HG03095 (cell line): ENCODE data around the gene DST.

ENCODE experiments used
- ATAC-seq: cut with Tn5 transposase; IDR thresholded peaks from one replicate; pipeline ENCODE4 v1.9.1; 2021; ENCODE audit warnings: moderate library complexity; ENCODE audit not compliant: unreplicated experiment

DST gene

DNA sequence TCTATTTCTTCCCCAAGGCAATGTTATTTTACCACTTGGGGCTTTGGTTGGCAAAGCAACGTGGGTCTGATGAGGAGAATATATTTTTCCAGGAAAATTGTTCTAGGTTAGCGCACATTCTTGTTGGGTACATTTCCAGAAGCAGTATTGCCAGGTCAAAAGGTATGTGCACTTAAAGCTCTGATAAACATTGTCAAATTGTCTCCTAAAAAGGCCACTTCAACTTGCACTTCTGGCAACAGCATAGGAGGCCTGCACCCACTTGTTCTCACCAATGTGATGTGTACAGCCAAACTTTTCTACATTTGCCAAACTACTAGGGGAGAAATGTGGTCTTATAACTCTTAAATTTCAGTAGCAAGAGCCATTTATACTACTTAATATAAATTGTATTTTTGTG is 197.8 kb downstream of the DST start:
- no peak for ATAC-seq

GRCh38 chr6:56440551-56440981 is 202.1 kb downstream of the DST start:
- no peak for ATAC-seq

DNA sequence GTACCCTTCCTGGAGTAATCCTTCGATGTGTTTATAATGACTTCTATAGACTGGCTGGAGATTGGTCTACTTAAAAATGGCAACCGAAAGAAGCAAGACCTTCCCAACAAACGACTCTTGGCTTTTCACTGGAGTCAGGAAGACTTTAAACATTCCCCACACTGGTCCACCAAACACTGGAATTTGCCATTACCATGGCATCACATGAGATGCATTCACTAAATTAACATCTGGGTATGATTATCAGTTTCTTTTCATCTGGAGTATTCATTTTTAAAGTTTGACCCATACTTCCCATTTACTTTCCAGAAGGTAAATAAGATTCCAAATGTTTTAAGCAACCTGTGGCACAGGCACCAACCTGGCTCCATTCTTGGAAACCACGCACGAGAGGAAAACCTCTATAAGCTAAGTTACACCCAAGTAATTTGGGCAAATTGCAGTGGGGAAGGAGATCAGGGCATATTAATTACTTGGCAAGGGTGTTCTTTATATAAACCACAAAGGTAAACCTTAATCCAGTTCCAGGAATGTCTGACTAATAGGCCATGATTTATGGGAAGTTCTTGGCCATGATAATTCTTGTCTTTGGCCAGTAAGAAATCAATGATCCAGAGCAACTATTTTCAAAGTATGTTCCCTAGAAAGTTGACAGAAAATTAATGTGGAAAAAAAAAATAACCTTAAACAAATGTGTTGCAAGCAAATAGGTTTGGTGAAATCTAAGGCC is 205.4 kb downstream of the DST start:
- ATAC-seq = no peak

GRCh38 chr6:56435754-56436153 is 206.9 kb downstream of the DST start:
- no peak for ATAC-seq

- ATAC-seq = no peak
Observed at GRCh38 chr6:56435326-56435725, 207.4 kb downstream of the DST start.

- ATAC-seq = no peak
Observed at GRCh38 chr6:56434606-56435005, 208.1 kb downstream of the DST start.

DNA sequence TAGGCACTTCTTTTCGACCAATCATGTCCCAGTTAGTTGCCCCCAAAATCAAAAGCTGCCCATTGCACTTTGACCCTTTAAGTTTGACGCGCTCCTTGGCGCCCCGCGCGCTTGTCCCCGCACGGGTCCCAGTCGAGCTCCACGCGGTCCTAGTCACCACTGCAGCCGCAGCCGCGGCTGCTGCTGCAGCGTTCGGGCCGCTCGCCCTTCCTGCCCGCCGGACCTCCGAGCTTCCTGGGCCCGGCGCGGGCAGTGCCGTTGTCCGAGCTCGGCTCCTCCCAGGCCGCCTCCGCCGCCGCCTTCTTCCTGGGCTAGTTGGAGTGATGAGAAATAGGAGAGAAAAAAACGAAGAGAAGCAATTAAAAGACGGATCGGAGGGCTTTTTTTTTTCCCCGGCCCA is 209.6 kb downstream of the DST start:
- ATAC-seq = no peak

DNA sequence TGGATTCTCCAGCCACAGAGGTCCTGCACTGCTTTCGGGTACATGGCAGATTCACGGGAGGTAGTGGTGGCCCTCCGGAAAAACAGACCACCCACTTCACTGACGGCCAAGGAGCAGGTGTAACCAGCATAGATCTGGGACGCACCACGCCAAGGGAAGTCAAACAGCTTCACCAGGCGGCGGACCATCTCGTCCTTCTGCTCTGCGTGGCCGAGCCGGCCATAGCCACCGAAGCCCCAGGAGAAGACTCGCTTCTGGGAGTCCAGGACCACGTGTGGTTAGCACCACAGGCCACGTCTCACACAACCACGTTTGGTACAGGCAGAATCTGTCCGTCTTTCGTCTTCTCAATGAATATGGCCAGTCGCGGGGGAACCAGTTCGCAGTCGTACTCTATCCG is 210.5 kb downstream of the DST start:
- no peak for ATAC-seq

- ATAC-seq = no peak
Observed at GRCh38 chr6:56430629-56431600, 211.8 kb downstream of the DST start.

DNA sequence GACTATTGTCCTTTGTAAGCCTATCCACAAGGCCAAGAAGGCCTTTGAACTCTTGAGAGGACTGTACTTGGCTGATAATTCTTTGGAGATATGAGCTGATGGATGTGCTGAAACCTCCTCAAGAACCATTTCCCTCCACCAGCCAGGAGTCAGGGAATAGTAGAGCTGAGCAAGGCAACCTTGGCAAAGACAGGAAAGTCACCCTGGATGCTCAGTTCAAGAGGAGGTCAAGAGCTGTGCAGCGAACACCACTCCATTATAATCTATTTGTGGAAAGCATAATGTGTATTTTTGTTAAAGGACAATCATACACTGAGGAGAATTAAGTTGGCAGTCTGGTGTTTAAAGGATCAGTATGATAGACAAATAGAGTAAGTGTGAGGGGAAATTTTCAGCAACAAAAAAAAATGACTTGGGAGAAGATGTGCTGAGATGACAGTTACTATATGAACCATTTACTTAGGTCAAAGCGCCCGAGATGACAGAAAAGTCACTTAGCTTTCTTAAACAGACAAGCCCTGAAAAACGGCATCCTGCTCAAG is 218.1 kb downstream of the DST start:
- no peak for ATAC-seq

- no peak for ATAC-seq
Observed at GRCh38 chr6:56424064-56424463, 218.6 kb downstream of the DST start.

GRCh38 chr6:56420296-56420695 is 222.4 kb downstream of the DST start:
- ATAC-seq = no peak

GRCh38 chr6:56419191-56419590 is 223.5 kb downstream of the DST start:
- no peak for ATAC-seq

GRCh38 chr6:56417823-56418222 is 224.9 kb downstream of the DST start:
- ATAC-seq = no peak

GRCh38 chr6:56416247-56416646 is 226.4 kb downstream of the DST start:
- ATAC-seq = no peak

DNA sequence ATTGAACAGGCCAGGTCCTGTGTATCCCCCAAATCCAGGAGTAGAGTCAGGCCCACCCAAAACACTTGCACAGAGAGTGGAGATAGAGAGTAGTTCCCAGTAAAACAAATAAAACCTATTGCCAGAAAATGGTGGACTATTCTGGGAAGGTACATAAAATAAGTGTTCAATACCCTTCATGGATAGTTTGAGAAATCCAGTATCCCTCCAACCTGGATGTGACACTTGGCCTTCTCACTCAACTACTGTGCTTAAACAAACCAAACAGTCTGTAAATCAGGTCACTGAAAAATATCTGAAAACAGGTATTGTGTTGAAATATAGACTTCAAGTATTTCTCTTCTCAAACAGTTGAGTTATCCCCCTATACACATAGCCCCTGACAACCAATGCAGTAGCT is 233.7 kb downstream of the DST start:
- no peak for ATAC-seq
